Liver (tissue), 3 donors: Measurements from ENCODE around the gene TASOR2.
A peak's percentile ranks its signal among the peaks of the same experiment; 100 is the strongest.

ENCODE experiments used
- TAF1 ChIP-seq: conservative IDR thresholded peaks from 2 replicates; pipeline ENCODE4 v1.6.1; 2016; ENCODE audit warnings: antibody characterized with exemption, mild to moderate bottlenecking
- TF ChIP-seq, protein P1 (sequence below): fragments of 150-350 bp; IDR thresholded peaks from 2 replicates; pipeline ENCODE4 v1.5.1; 2017; ENCODE audit warnings: improper control_type of control experiment, low read depth, low read length; ENCODE audit not compliant: missing input control
- TF ChIP-seq, protein P2 (sequence below): IDR thresholded peaks from 2 replicates; pipeline ENCODE4 v1.6.1; 2016; ENCODE audit warnings: antibody characterized with exemption
- donor health status: healthy.
- donor health status: healthy.

DNA sequence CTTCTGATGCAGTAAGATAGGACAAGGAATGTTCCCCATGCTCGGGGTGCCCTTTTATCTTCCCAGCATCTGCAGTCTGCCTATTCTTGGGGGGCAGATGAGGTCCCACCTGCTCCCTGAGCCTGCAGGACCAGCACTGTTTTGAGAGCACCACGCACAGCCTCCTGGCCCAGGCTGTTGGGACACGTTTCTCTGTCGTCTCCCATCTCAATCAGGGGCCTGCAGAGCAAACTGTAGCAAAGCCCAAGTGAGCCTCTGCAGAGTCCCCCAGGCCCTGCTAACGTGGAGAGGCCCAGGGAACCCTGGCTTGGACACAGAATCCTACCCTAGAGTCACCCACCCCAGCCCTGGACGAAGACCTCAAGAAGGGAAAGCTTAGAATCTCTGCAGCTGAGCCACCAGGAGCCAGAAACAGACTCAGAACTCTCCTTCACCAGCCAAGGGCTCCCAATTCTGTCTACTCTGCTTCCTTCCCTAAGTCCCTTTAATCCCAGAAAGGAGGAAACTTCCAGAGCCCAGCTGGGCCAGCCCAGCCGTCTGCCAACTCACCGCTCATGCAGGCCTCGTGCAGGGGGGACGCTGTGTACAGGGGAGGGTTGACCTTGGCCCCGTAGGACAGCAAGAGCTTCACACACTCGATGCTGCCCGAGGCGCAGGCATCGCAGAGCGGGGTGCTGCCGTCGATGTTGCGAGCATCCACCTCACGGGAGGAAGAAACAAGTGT lies 33.8 kb upstream of the TASOR2 start:
- TF ChIP-seq TAF1: no peak
- TF ChIP-seq, protein P1, sequence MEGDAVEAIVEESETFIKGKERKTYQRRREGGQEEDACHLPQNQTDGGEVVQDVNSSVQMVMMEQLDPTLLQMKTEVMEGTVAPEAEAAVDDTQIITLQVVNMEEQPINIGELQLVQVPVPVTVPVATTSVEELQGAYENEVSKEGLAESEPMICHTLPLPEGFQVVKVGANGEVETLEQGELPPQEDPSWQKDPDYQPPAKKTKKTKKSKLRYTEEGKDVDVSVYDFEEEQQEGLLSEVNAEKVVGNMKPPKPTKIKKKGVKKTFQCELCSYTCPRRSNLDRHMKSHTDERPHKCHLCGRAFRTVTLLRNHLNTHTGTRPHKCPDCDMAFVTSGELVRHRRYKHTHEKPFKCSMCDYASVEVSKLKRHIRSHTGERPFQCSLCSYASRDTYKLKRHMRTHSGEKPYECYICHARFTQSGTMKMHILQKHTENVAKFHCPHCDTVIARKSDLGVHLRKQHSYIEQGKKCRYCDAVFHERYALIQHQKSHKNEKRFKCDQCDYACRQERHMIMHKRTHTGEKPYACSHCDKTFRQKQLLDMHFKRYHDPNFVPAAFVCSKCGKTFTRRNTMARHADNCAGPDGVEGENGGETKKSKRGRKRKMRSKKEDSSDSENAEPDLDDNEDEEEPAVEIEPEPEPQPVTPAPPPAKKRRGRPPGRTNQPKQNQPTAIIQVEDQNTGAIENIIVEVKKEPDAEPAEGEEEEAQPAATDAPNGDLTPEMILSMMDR: no peak
- TF ChIP-seq, protein P2, sequence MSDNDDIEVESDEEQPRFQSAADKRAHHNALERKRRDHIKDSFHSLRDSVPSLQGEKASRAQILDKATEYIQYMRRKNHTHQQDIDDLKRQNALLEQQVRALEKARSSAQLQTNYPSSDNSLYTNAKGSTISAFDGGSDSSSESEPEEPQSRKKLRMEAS: peak; percentile 100
